ENCODE results near the gene CFAP58. TPM values are rescaled to one million over a fixed set of nuclear protein-coding genes. Genes with fewer than 3 reads are reported as not detected.

Gene CFAP58
- total and polyA plus RNA-seq, 4 donors, result 0.38 to 1.3 (median 0.90) TPM

GRCh38 chr10:104345515-104345914 is 8.1 kb upstream of the CFAP58 start:
- Histone ChIP-seq H3K27me3 (ENCODE audit: control insufficient read depth in 1 of 2, insufficient read depth in 2 of 2, low read length in 1 of 2) (no peaks in the 10 kb centered on the region), H3K4me3 (ENCODE audit: low read length in 2 of 2) (no peak overlapping the region), H3K36me3 (ENCODE audit: control insufficient read depth in 1 of 2, insufficient read depth in 2 of 2, low read length in 1 of 2) (no peaks in the 10 kb centered on the region), H3K4me1 (ENCODE audit: control insufficient read depth in 1 of 2, insufficient read depth in 2 of 2, low read length in 2 of 2) (no peaks in the 10 kb centered on the region), H3K9me3 (ENCODE audit: control insufficient read depth, low read length) (no peaks in the 10 kb centered on the region), H3K27ac (ENCODE audit: low read depth in 1 of 2, low read length in 2 of 2) (no peak overlapping the region)
- no peak for ATAC-seq (ENCODE audit: low FRiP score)
- no peak for DNase-seq
- intact Hi-C loops (cut with DNase I), result no loop called here

- 83 to 84% methylated on average over 4 of the region's 4 CpGs for WGBS, 2 donors
Measured at GRCh38 chr10:104345941-104346340, 7.7 kb upstream of the CFAP58 start.

GRCh38 chr10:104347295-104348045 is 6.2 kb upstream of the CFAP58 start:
- Histone ChIP-seq H3K9me3 (ENCODE audit: control insufficient read depth, low read length) (no peaks in the 10 kb centered on the region), H3K4me1 (ENCODE audit: control insufficient read depth in 1 of 2, insufficient read depth in 2 of 2, low read length in 2 of 2) (no peaks in the 10 kb centered on the region), H3K27me3 (ENCODE audit: control insufficient read depth in 1 of 2, insufficient read depth in 2 of 2, low read length in 1 of 2) (no peaks in the 10 kb centered on the region), H3K4me3 (ENCODE audit: low read length in 2 of 2) (no peak overlapping the region), H3K27ac (ENCODE audit: low read depth in 1 of 2, low read length in 2 of 2) (no peak overlapping the region), H3K36me3 (ENCODE audit: control insufficient read depth in 1 of 2, insufficient read depth in 2 of 2, low read length in 1 of 2) (no peaks in the 10 kb centered on the region)
- WGBS, 2 donors, result 76 to 80% methylated on average over 4 of the region's 4 CpGs
- ATAC-seq (ENCODE audit: low FRiP score) (no peak), DNase-seq (no peak)
- intact Hi-C loops (cut with DNase I), result no loop called here

More at GRCh38 chr10:104345941-104346340, 7.7 kb upstream of the CFAP58 start:
- H3K4me1 ChIP-seq (ENCODE audit: control insufficient read depth in 1 of 2, insufficient read depth in 2 of 2, low read length in 2 of 2), result no peaks in the 10 kb centered on the region
- no peaks in the 10 kb centered on the region for H3K9me3 ChIP-seq (ENCODE audit: control insufficient read depth, low read length)
- no peaks in the 10 kb centered on the region for H3K36me3 ChIP-seq (ENCODE audit: control insufficient read depth in 1 of 2, insufficient read depth in 2 of 2, low read length in 1 of 2)
- no peak overlapping the region for H3K27ac ChIP-seq (ENCODE audit: low read depth in 1 of 2, low read length in 2 of 2)
- intact Hi-C loops (cut with DNase I), result no loop called here
- no peak overlapping the region for H3K4me3 ChIP-seq (ENCODE audit: low read length in 2 of 2)
- no peaks in the 10 kb centered on the region for H3K27me3 ChIP-seq (ENCODE audit: control insufficient read depth in 1 of 2, insufficient read depth in 2 of 2, low read length in 1 of 2)
- DNase-seq, result no peak
- ATAC-seq (ENCODE audit: low FRiP score), result no peak

- Histone ChIP-seq H3K9me3 (ENCODE audit: control insufficient read depth, low read length) (no peaks in the 10 kb centered on the region), H3K27ac (ENCODE audit: low read depth in 1 of 2, low read length in 2 of 2) (no peak overlapping the region), H3K27me3 (ENCODE audit: control insufficient read depth in 1 of 2, insufficient read depth in 2 of 2, low read length in 1 of 2) (no peaks in the 10 kb centered on the region), H3K4me3 (ENCODE audit: low read length in 2 of 2) (no peak overlapping the region), H3K4me1 (ENCODE audit: control insufficient read depth in 1 of 2, insufficient read depth in 2 of 2, low read length in 2 of 2) (no peaks in the 10 kb centered on the region), H3K36me3 (ENCODE audit: control insufficient read depth in 1 of 2, insufficient read depth in 2 of 2, low read length in 1 of 2) (no peaks in the 10 kb centered on the region)
- 79 to 81% methylated on average over 2 of the region's 2 CpGs for WGBS, 2 donors
- DNase-seq (no peak), ATAC-seq (ENCODE audit: low FRiP score) (no peak)
- intact Hi-C loops (cut with DNase I), result no loop called here
Measured at GRCh38 chr10:104348601-104349000, 5.0 kb upstream of the CFAP58 start.

GRCh38 chr10:104349623-104350126 is 4.0 kb upstream of the CFAP58 start:
- peak overlapping the region in 1 of 2 donors; percentile 21 for H3K4me3 ChIP-seq (ENCODE audit: low read length in 2 of 2)
- intact Hi-C loops (cut with DNase I), result loop anchor here (1.0 kb wide), 2 partner anchors 44 to 58 kb away; no protein-coding TSS in a partner anchor
- H3K36me3 ChIP-seq (ENCODE audit: control insufficient read depth in 1 of 2, insufficient read depth in 2 of 2, low read length in 1 of 2), result no peaks in the 10 kb centered on the region
- ATAC-seq (ENCODE audit: low FRiP score), result no peak
- H3K4me1 ChIP-seq (ENCODE audit: control insufficient read depth in 1 of 2, insufficient read depth in 2 of 2, low read length in 2 of 2), result no peaks in the 10 kb centered on the region
- H3K27me3 ChIP-seq (ENCODE audit: control insufficient read depth in 1 of 2, insufficient read depth in 2 of 2, low read length in 1 of 2), result no peaks in the 10 kb centered on the region
- WGBS, 2 donors, result 34 to 39% methylated on average over 5 of the region's 5 CpGs
- no peaks in the 10 kb centered on the region for H3K9me3 ChIP-seq (ENCODE audit: control insufficient read depth, low read length)
- no peak for DNase-seq
- peak overlapping the region in 1 of 2 donors; percentile 29 for H3K27ac ChIP-seq (ENCODE audit: low read depth in 1 of 2, low read length in 2 of 2)

GRCh38 chr10:104350127-104350635 is 3.5 kb upstream of the CFAP58 start:
- DNase-seq, result no peak
- H3K27me3 ChIP-seq (ENCODE audit: control insufficient read depth in 1 of 2, insufficient read depth in 2 of 2, low read length in 1 of 2), result no peaks in the 10 kb centered on the region
- intact Hi-C loops (cut with DNase I), result loop anchor here (1.0 kb wide), 2 partner anchors 45 to 59 kb away; no protein-coding TSS in a partner anchor
- no peaks in the 10 kb centered on the region for H3K9me3 ChIP-seq (ENCODE audit: control insufficient read depth, low read length)
- no peaks in the 10 kb centered on the region for H3K4me1 ChIP-seq (ENCODE audit: control insufficient read depth in 1 of 2, insufficient read depth in 2 of 2, low read length in 2 of 2)
- peak; percentile 71 for ATAC-seq (ENCODE audit: low FRiP score)
- peak overlapping the region in 1 of 2 donors; percentile 21 for H3K4me3 ChIP-seq (ENCODE audit: low read length in 2 of 2)
- H3K36me3 ChIP-seq (ENCODE audit: control insufficient read depth in 1 of 2, insufficient read depth in 2 of 2, low read length in 1 of 2), result no peaks in the 10 kb centered on the region
- H3K27ac ChIP-seq (ENCODE audit: low read depth in 1 of 2, low read length in 2 of 2), result no peak overlapping the region
- 22 to 26% methylated on average over 6 of the region's 6 CpGs for WGBS, 2 donors

- DNase-seq (no peak), ATAC-seq (ENCODE audit: low FRiP score) (no peak)
- Histone ChIP-seq H3K9me3 (ENCODE audit: control insufficient read depth, low read length) (no peaks in the 10 kb centered on the region), H3K27me3 (ENCODE audit: control insufficient read depth in 1 of 2, insufficient read depth in 2 of 2, low read length in 1 of 2) (no peaks in the 10 kb centered on the region), H3K27ac (ENCODE audit: low read depth in 1 of 2, low read length in 2 of 2) (no peak overlapping the region), H3K4me3 (ENCODE audit: low read length in 2 of 2) (no peak overlapping the region), H3K36me3 (ENCODE audit: control insufficient read depth in 1 of 2, insufficient read depth in 2 of 2, low read length in 1 of 2) (no peaks in the 10 kb centered on the region), H3K4me1 (ENCODE audit: control insufficient read depth in 1 of 2, insufficient read depth in 2 of 2, low read length in 2 of 2) (no peaks in the 10 kb centered on the region)
- intact Hi-C loops (cut with DNase I), result no loop called here
- WGBS, 2 donors, result 67 to 77% methylated on average over 2 of the region's 2 CpGs
Measured at GRCh38 chr10:104351061-104351702, 2.5 kb upstream of the CFAP58 start.

GRCh38 chr10:104351919-104352318 is 1.7 kb upstream of the CFAP58 start:
- 70 to 89% methylated on average over 1 of the region's 1 CpG for WGBS, 2 donors
- Histone ChIP-seq H3K9me3 (ENCODE audit: control insufficient read depth, low read length) (no peaks in the 10 kb centered on the region), H3K4me1 (ENCODE audit: control insufficient read depth in 1 of 2, insufficient read depth in 2 of 2, low read length in 2 of 2) (no peaks in the 10 kb centered on the region), H3K36me3 (ENCODE audit: control insufficient read depth in 1 of 2, insufficient read depth in 2 of 2, low read length in 1 of 2) (no peaks in the 10 kb centered on the region), H3K4me3 (ENCODE audit: low read length in 2 of 2) (no peak overlapping the region), H3K27ac (ENCODE audit: low read depth in 1 of 2, low read length in 2 of 2) (no peak overlapping the region), H3K27me3 (ENCODE audit: control insufficient read depth in 1 of 2, insufficient read depth in 2 of 2, low read length in 1 of 2) (no peaks in the 10 kb centered on the region)
- ATAC-seq (ENCODE audit: low FRiP score) (no peak), DNase-seq (no peak)
- intact Hi-C loops (cut with DNase I), result no loop called here
